CD14-positive monocyte (primary cell): Measurements from ENCODE around the gene NRROS. TPM values are rescaled to one million over a fixed set of nuclear protein-coding genes. Genes with fewer than 3 reads are reported as not detected.
A peak's percentile ranks its signal among the peaks of the same experiment; 100 is the strongest.

Experiments used
- DNase-seq, 3 donors: peaks; one replicate each; pipeline ENCODE4 v3.0.0-alpha.2; 2011 to 2022
- H2AFZ ChIP-seq: 2 replicates; pipeline ENCODE4 v1.6.0; 2012; ENCODE audit warnings: mild to moderate bottlenecking, low read depth, low read length, inconsistent platforms; ENCODE audit not compliant: insufficient read depth, poor library complexity, severe bottlenecking
- H3K27ac ChIP-seq, 2 donors: 1 replicate in 1 of 2; 2 replicates in 1 of 2; pipeline ENCODE4 v1.5.1; 2012 to 2013; ENCODE audit warnings: low read length in 2 of 2, control low read depth in 1 of 2, inconsistent platforms in 1 of 2, low read depth in 1 of 2, mild to moderate bottlenecking in 1 of 2
- H3K27me3 ChIP-seq, 2 donors: one replicate each; pipeline versions ENCODE4 v1.6.0 to v1.6.1; 2011 to 2013; ENCODE audit warnings: low read length in 2 of 2; ENCODE audit not compliant: control insufficient read depth in 2 of 2, insufficient read depth in 2 of 2
- H3K36me3 ChIP-seq, 2 donors: replicated peaks in 1 of 2; 1 replicate in 1 of 2; 2 replicates in 1 of 2; pipeline versions ENCODE4 v1.5.1 to v1.6.1; 2012 to 2013; ENCODE audit warnings: low read length in 2 of 2, control low read depth in 1 of 2, inconsistent platforms in 1 of 2, mild to moderate bottlenecking in 1 of 2; ENCODE audit not compliant: insufficient read depth in 2 of 2, control insufficient read depth in 1 of 2
- H3K4me1 ChIP-seq, 2 donors: 1 replicate in 1 of 2; 2 replicates in 1 of 2; pipeline versions ENCODE4 v1.5.1 to v1.6.1; 2012 to 2013; ENCODE audit warnings: low read length in 2 of 2, control low read depth in 1 of 2, inconsistent platforms in 1 of 2, mild to moderate bottlenecking in 1 of 2, moderate library complexity in 1 of 2; ENCODE audit not compliant: insufficient read depth in 2 of 2, control insufficient read depth in 1 of 2
- H3K4me2 ChIP-seq: replicated peaks from 2 replicates; pipeline ENCODE3; 2012; ENCODE audit warnings: low read length, moderate library complexity, mild to moderate bottlenecking; ENCODE audit not compliant: poor library complexity, severe bottlenecking; ENCODE audit errors: extremely low read depth
- H3K4me3 ChIP-seq, 3 experiments: fragments of 200-600 bp in 1 of 3; sonication (generic) in 1 of 3; replicated peaks in 1 of 3; 1 replicate in 2 of 3; 2 replicates in 1 of 3; pipeline ENCODE4 v1.5.1; 2011 to 2013; ENCODE audit warnings: low read length in 3 of 3, mild to moderate bottlenecking in 3 of 3, control low read depth in 2 of 3, low read depth in 2 of 3, inconsistent platforms in 1 of 3, moderate library complexity in 1 of 3
- H3K79me2 ChIP-seq: 2 replicates; pipeline ENCODE4 v1.6.0; 2012; ENCODE audit warnings: mild to moderate bottlenecking, control low read depth, inconsistent platforms, low read length, moderate library complexity; ENCODE audit not compliant: insufficient read depth
- H3K9ac ChIP-seq: 2 replicates; pipeline ENCODE4 v1.6.0; 2017; ENCODE audit warnings: low read length, mild to moderate bottlenecking; ENCODE audit not compliant: insufficient read depth, poor library complexity, severe bottlenecking
- H3K9me3 ChIP-seq, 2 donors: replicated peaks in 1 of 2; 1 replicate in 1 of 2; 2 replicates in 1 of 2; pipeline versions ENCODE4 v1.5.1 to v1.6.1; 2012 to 2013; ENCODE audit warnings: low read length in 2 of 2, control low read depth in 1 of 2; ENCODE audit not compliant: control insufficient read depth in 1 of 2, insufficient read depth in 1 of 2
- H4K20me1 ChIP-seq: 2 replicates; pipeline ENCODE4 v1.6.0; 2012; ENCODE audit warnings: mild to moderate bottlenecking, low read length, control low read depth, moderate library complexity; ENCODE audit not compliant: insufficient read depth
- H3K27ac Mint-ChIP-seq, 7 donors: one replicate each; pipeline ENCODE4 v1.8.0; 2020; ENCODE audit warnings: mild to moderate bottlenecking in 7 of 7, mixed read lengths in 7 of 7, moderate library complexity in 6 of 7, inconsistent platforms in 2 of 7
- H3K27me3 Mint-ChIP-seq, 3 donors: one replicate each; pipeline ENCODE4 v1.8.0; 2021 to 2022; ENCODE audit warnings: low read depth in 3 of 3, mild to moderate bottlenecking in 3 of 3, mixed read lengths in 3 of 3, moderate library complexity in 3 of 3, inconsistent platforms in 1 of 3
- H3K36me3 Mint-ChIP-seq, 2 donors: one replicate each; pipeline ENCODE4 v1.8.0; 2020; ENCODE audit warnings: mixed read lengths in 2 of 2, inconsistent platforms in 1 of 2, mild to moderate bottlenecking in 1 of 2
- H3K4me1 Mint-ChIP-seq: one replicate; pipeline ENCODE4 v1.8.0; 2020; ENCODE audit warnings: mild to moderate bottlenecking, mixed read lengths
- H3K4me3 Mint-ChIP-seq, 2 donors: one replicate each; pipeline ENCODE4 v1.8.0; 2020; ENCODE audit warnings: mild to moderate bottlenecking in 2 of 2, mixed read lengths in 2 of 2, moderate library complexity in 1 of 2
- H3K9me3 Mint-ChIP-seq, 7 donors: one replicate each; pipeline ENCODE4 v1.8.0; 2020 to 2022; ENCODE audit warnings: mixed read lengths in 7 of 7, mild to moderate bottlenecking in 6 of 7, moderate library complexity in 6 of 7, inconsistent platforms in 2 of 7
- CTCF ChIP-seq: fragments of 200-600 bp; IDR thresholded peaks from one replicate; pipeline ENCODE4 v1.8.0; 2022; ENCODE audit warnings: antibody characterized with exemption, mild to moderate bottlenecking
- WGBS: methylation state at CpG from one replicate; pipeline ENCODE4 v1.1.5; 2013; ENCODE audit warnings: missing lambda C conversion rate; ENCODE audit not compliant: insufficient coverage; 5-methylcytosine and 5-hydroxymethylcytosine counted together
- intact Hi-C, 2 donors: fragments of 100-400 bp; cut with micrococcal nuclease; formaldehyde crosslinking; loops; one replicate each; pipeline versions ENCODE4 v1.15.0 to v1.15.1; 2023
- polyA plus RNA-seq, 3 donors: library from polyadenylated mRNA; depleted of rRNA in 1 of 3; unstranded in 2 of 3; stranded (reverse) in 1 of 3; fragments of 300-500 nt in 2 of 3; fragments of >200 nt in 1 of 3; fragmentation: Illumina TruSeq in 2 of 3; gene quantifications; 1 replicate in 2 of 3; 2 replicates in 1 of 3; pipeline ENCODE4 v1.2.3, GENCODE V29; 2012 to 2021

Gene NRROS
- polyA plus RNA-seq, 3 donors, result 5.9 to 109 (median 7.5) TPM

- Histone ChIP-seq H3K79me2 (peaks cover 32% of the 10 kb centered on the region), H4K20me1 (no peaks in the 10 kb centered on the region), H3K4me2 (no peak overlapping the region), H3K9me3 (no peaks in the 10 kb centered on the region), H3K36me3 (no peaks in the 10 kb centered on the region), H3K27me3 (no peaks in the 10 kb centered on the region), H3K9ac (no peak overlapping the region), H3K27ac (no peak overlapping the region), H2AFZ (no peak overlapping the region), H3K4me1 (peaks cover 39 to 46% of the 10 kb centered on the region in 2 donors), H3K4me3 (no peak overlapping the region)
- no peak for DNase-seq
- peaks cover 0 to 5% (median 0%) of the 10 kb centered on the region in 7 donors for H3K9me3 Mint-ChIP-seq
- H3K4me1 Mint-ChIP-seq, result peaks cover 45% of the 10 kb centered on the region
- no peaks in the 10 kb centered on the region for H3K27me3 Mint-ChIP-seq
- peaks cover 12 to 20% of the 10 kb centered on the region in 2 donors for H3K36me3 Mint-ChIP-seq
- no peak for TF ChIP-seq CTCF
- intact Hi-C loops, result no loop called here
- no peak overlapping the region for H3K4me3 Mint-ChIP-seq
- no peak overlapping the region for H3K27ac Mint-ChIP-seq
- WGBS, result no CpG with 5 or more reads among the region's 3 CpGs
Observed at GRCh38 chr3:196673632-196674031, 34.1 kb downstream of the NRROS start.

GRCh38 chr3:196677353-196677752 lies 37.9 kb downstream of the NRROS start:
- Mint-ChIP-seq H3K27me3 (no peaks in the 10 kb centered on the region), H3K36me3 (peaks cover 20 to 27% of the 10 kb centered on the region in 2 donors), H3K4me1 (peaks cover 19% of the 10 kb centered on the region), H3K9me3 (peaks cover 0 to 5% (median 0%) of the 10 kb centered on the region in 7 donors), H3K27ac (peak overlapping the region; percentile 47 to 90 (median 82)), H3K4me3 (no peak overlapping the region)
- Histone ChIP-seq H3K9me3 (no peaks in the 10 kb centered on the region), H3K4me1 (peaks cover 15 to 22% of the 10 kb centered on the region in 2 donors), H3K27me3 (no peaks in the 10 kb centered on the region), H3K4me2 (no peak overlapping the region), H4K20me1 (no peaks in the 10 kb centered on the region), H3K36me3 (peaks cover 8 to 10% of the 10 kb centered on the region in 2 donors), H3K27ac (peak overlapping the region in 1 of 2 donors; percentile 75), H3K9ac (peak overlapping the region; percentile 17), H2AFZ (no peak overlapping the region), H3K79me2 (peaks cover 43% of the 10 kb centered on the region), H3K4me3 (no peak overlapping the region)
- no CpG with 5 or more reads among the region's 1 CpG for WGBS
- intact Hi-C loops, result no loop called here
- no peak for TF ChIP-seq CTCF
- no peak for DNase-seq
